Natural killer cell (primary cell): Measurements from ENCODE around the gene CD79B. TPM values are rescaled to one million over a fixed set of nuclear protein-coding genes. Genes with fewer than 3 reads are reported as not detected.
"Not testable (repeated sequence)": the region's sequence is repeated elsewhere in the genome, so short reads cannot be mapped to it uniquely, and the experiment has no call there.

ENCODE experiments used
- ATAC-seq, 3 donors: fragments of 150-1000 bp in 2 of 3; fragments of 200-7000 bp in 1 of 3; cut with Tn5 transposase; 1 replicate in 1 of 3; 2 replicates in 2 of 3; pipeline ENCODE4 v1.10.0; 2021; ENCODE audit warnings: mild to moderate bottlenecking in 2 of 3, moderate library complexity in 2 of 3
- DNase-seq, 2 donors: peaks; one replicate each; pipeline versions ENCODE4 v3.0.0 to v3.0.0-alpha.2; 2013 to 2021; ENCODE audit warnings: mixed read lengths in 1 of 2
- H3K27ac ChIP-seq: one replicate; pipeline ENCODE4 v1.5.1; 2013; ENCODE audit warnings: mild to moderate bottlenecking, low read length
- H3K27me3 ChIP-seq: one replicate; pipeline ENCODE4 v1.6.1; 2013; ENCODE audit warnings: low read length; ENCODE audit not compliant: control insufficient read depth, insufficient read depth
- H3K36me3 ChIP-seq: one replicate; pipeline ENCODE4 v1.6.1; 2013; ENCODE audit warnings: low read length; ENCODE audit not compliant: control insufficient read depth, insufficient read depth
- H3K4me1 ChIP-seq: one replicate; pipeline ENCODE4 v1.6.1; 2013; ENCODE audit warnings: low read length; ENCODE audit not compliant: control insufficient read depth, insufficient read depth
- H3K4me3 ChIP-seq: one replicate; pipeline ENCODE4 v1.5.1; 2013; ENCODE audit warnings: low read length
- H3K9me3 ChIP-seq: one replicate; pipeline ENCODE4 v1.6.1; 2013; ENCODE audit warnings: low read length; ENCODE audit not compliant: control insufficient read depth, insufficient read depth
- H3K27ac Mint-ChIP-seq, 2 donors: one replicate each; pipeline ENCODE4 v1.8.0; 2022; ENCODE audit warnings: mild to moderate bottlenecking in 2 of 2, mixed read lengths in 2 of 2, moderate library complexity in 1 of 2
- H3K27me3 Mint-ChIP-seq, 2 donors: one replicate each; pipeline ENCODE4 v1.8.0; 2022; ENCODE audit warnings: low read depth in 2 of 2, mixed read lengths in 2 of 2
- H3K36me3 Mint-ChIP-seq: one replicate; pipeline ENCODE4 v1.8.0; 2022; ENCODE audit warnings: mixed read lengths
- H3K4me1 Mint-ChIP-seq, 2 donors: one replicate each; pipeline ENCODE4 v1.8.0; 2022; ENCODE audit warnings: mixed read lengths in 2 of 2
- H3K4me3 Mint-ChIP-seq: one replicate; pipeline ENCODE4 v1.8.0; 2022; ENCODE audit warnings: mild to moderate bottlenecking, moderate library complexity, mixed read lengths
- H3K9me3 Mint-ChIP-seq, 2 donors: one replicate each; pipeline ENCODE4 v1.8.0; 2022; ENCODE audit warnings: mixed read lengths in 2 of 2
- WGBS: methylation state at CpG from one replicate; pipeline ENCODE4 v1.1.7; 2013; ENCODE audit warnings: missing lambda C conversion rate; ENCODE audit not compliant: insufficient coverage; 5-methylcytosine and 5-hydroxymethylcytosine counted together
- intact Hi-C: fragments of 100-400 bp; cut with micrococcal nuclease; formaldehyde crosslinking; loops from one replicate; pipeline ENCODE4 v1.14.2; 2022
- total RNA-seq, 4 donors: library from RNA; stranded (reverse); fragments of 120-200 nt in 1 of 4; gene quantifications; one replicate each; pipeline versions ENCODE4 v1.2.3 to v1.2.4, GENCODE V29; 2013 to 2022
- TF ChIP-seq, protein P1 (sequence below): fragments of 200-600 bp; IDR thresholded peaks from one replicate; pipeline ENCODE4 v1.8.0; 2022; ENCODE audit warnings: antibody characterized with exemption

Gene CD79B
- total RNA-seq, 3 donors from 2014 or later (not counting 1 experiment from before 2014, with no cell fraction given): 26.9 to 28.9 (median 27.2) TPM

DNA sequence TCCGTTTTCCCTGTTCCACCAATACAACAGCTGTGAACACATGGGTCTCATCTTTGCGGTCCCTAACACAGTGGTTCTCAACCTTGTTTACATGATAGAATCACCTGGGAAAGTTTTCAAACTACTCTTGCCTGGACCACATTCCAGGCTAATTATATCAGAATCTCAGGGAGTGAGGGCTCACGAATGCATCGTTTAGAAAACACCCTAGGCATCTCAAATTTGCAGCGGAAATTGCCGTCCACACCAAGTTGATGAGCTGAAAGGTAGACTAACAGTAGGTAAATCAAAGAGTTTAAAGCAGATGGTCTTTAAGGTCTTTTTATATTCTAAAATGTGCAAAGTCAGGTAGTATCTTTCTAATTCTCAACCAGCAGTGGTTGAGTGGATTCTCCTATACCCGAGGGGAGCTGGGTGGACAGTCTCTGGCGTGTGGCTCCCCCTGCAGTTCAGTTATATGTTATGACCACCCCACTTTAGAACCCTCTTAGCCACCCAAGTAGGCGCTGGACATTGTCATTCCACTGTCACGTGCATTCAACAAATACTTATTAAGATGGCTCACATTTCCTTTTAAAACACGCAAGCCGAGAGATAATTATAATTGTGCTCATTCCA is 24.9 kb downstream of the CD79B start:
- H3K9me3 Mint-ChIP-seq, H3K27me3 Mint-ChIP-seq, H3K27ac Mint-ChIP-seq, H3K4me3 Mint-ChIP-seq, intact Hi-C loops, H3K4me1 Mint-ChIP-seq, H3K4me1 ChIP-seq, H3K4me3 ChIP-seq, H3K27me3 ChIP-seq, H3K9me3 ChIP-seq, H3K36me3 Mint-ChIP-seq, H3K27ac ChIP-seq, H3K36me3 ChIP-seq: not testable (repeated sequence)
- 95% methylated on average over 6 of the region's 12 CpGs for WGBS
- ATAC-seq (peak in 2 of 3 donors; percentile 47 to 55), DNase-seq (peak in 1 of 2 donors; percentile 33)

DNA sequence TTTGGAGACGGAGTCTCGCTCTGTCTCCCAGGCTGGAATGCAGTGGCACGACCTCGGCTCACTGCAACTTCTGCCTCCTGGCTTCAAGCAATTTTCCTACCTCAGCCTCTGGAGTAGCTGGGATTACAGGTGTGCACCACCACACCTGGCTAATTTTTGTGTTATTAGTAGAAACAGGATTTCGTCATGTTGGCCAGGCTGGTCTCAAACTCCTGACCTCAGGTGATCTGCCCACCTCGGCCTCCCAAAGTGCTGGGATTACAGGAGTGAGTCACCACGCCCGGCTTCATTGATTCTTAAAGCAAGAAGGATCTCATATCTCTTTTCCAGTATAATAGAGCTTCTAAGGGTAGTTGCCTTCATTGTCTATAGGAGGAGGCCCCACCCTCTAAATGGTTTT is 27.3 kb downstream of the CD79B start:
- DNase-seq, H3K36me3 ChIP-seq, H3K27me3 Mint-ChIP-seq, H3K9me3 Mint-ChIP-seq, H3K4me3 Mint-ChIP-seq, H3K27ac ChIP-seq, H3K27me3 ChIP-seq, H3K4me1 ChIP-seq, H3K4me3 ChIP-seq, H3K4me1 Mint-ChIP-seq, H3K36me3 Mint-ChIP-seq, H3K27ac Mint-ChIP-seq, ATAC-seq, intact Hi-C loops, H3K9me3 ChIP-seq: not testable (repeated sequence)
- WGBS: 94% methylated on average over 7 of the region's 8 CpGs

DNA sequence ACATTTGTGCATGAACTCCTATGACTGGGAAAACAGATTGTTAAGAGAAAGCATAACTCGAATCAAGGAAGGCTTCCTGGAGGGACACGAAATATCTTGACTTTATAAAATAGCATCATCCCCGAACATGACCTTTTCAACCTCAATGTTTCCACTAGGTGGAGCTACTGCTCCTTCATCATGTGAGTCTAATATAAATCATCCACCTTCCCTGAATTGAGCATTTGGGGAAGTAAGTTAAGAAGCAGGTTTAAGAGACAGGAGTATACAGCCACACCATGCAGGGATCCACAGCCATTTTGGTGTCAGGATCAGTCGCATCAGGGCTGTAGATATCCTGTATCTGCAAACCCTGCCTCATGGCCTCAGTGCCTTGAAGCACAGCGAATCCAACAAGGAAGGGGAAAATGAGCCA is 28.3 kb downstream of the CD79B start:
- H3K27me3 ChIP-seq, H3K9me3 ChIP-seq, H3K27ac ChIP-seq, intact Hi-C loops, H3K9me3 Mint-ChIP-seq, H3K4me1 ChIP-seq, H3K27me3 Mint-ChIP-seq, H3K4me3 ChIP-seq, H3K4me1 Mint-ChIP-seq, H3K36me3 ChIP-seq, H3K27ac Mint-ChIP-seq, H3K36me3 Mint-ChIP-seq, H3K4me3 Mint-ChIP-seq: not testable (repeated sequence)
- DNase-seq: peak in 1 of 2 donors; percentile 56
- peak; percentile 62 to 80 (median 73) for ATAC-seq
- WGBS: 25% methylated on average over 5 of the region's 5 CpGs
- TF ChIP-seq, protein P1, sequence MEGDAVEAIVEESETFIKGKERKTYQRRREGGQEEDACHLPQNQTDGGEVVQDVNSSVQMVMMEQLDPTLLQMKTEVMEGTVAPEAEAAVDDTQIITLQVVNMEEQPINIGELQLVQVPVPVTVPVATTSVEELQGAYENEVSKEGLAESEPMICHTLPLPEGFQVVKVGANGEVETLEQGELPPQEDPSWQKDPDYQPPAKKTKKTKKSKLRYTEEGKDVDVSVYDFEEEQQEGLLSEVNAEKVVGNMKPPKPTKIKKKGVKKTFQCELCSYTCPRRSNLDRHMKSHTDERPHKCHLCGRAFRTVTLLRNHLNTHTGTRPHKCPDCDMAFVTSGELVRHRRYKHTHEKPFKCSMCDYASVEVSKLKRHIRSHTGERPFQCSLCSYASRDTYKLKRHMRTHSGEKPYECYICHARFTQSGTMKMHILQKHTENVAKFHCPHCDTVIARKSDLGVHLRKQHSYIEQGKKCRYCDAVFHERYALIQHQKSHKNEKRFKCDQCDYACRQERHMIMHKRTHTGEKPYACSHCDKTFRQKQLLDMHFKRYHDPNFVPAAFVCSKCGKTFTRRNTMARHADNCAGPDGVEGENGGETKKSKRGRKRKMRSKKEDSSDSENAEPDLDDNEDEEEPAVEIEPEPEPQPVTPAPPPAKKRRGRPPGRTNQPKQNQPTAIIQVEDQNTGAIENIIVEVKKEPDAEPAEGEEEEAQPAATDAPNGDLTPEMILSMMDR: peak; percentile 57

DNA sequence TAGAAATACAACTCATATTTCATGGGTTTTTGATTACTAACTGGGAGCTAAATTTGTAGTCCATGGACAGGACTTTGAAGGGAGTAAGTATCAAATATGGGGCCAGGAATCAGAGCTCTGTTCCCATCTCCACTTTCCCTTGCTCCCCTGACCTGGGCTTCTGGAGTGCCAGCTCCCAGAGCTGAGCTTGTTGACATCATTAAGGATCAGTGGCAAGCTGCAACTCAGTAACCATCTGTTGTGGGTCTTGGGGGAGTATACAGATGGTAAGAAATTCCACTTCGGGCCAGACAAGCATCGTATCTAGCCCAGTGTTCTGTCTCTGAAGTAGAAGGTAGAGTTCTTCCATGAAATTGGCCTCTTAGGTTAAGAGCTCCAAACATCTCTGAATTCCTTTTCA is 30.2 kb downstream of the CD79B start:
- H3K9me3 ChIP-seq, ATAC-seq, H3K4me1 ChIP-seq, DNase-seq, H3K36me3 Mint-ChIP-seq, H3K27me3 ChIP-seq, H3K4me1 Mint-ChIP-seq, H3K9me3 Mint-ChIP-seq, H3K27ac ChIP-seq, H3K27ac Mint-ChIP-seq, H3K4me3 Mint-ChIP-seq, intact Hi-C loops, H3K27me3 Mint-ChIP-seq, H3K36me3 ChIP-seq, H3K4me3 ChIP-seq: not testable (repeated sequence)
- WGBS: 89% methylated on average over 2 of the region's 2 CpGs

DNA sequence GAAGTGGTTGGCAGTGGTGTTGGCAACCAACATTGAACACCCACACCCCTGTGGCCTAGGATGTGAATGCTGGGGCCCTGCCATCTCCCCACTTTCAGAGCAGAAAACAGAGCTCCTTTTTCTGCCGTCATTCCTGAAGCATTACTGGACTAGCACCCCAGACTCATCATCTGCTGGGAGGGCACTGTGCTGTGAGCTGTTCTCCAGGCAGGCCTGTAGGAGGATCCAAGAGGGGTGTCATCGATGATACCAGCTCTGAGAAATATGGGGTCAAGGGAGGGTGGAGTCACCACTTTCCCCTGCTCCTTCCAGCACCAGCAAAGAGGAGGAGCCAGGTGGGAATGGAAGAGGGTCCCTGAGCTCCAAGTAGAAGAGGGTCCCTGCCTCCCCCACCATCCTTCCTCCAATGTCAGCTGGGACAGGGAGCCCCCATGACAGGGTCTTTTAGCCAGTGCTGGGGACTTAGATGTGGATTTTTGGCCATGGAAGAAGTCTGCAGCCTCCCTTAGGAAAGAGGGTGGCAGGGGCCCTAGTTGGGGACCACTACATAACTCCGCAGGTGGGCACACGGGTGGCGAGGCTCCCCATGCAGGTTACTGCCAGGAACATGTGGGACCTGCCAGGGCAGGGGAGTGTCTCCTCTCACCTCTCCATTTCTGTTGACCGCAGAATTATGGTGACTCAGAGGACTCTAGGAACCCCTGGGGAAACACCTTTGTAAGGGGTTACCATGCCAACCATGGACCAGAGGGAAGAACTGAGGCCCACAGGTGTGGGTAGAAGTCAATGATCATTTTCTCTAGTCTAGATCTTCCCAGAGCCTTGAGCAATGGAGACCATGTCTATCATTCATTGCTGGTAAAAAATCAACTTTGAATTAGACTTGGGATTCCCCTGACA is 33.0 kb downstream of the CD79B start:
- H3K36me3 Mint-ChIP-seq, intact Hi-C loops, H3K4me3 ChIP-seq, H3K4me1 ChIP-seq, H3K9me3 Mint-ChIP-seq, H3K27me3 ChIP-seq, H3K27me3 Mint-ChIP-seq, H3K9me3 ChIP-seq, H3K36me3 ChIP-seq, H3K4me1 Mint-ChIP-seq, H3K27ac ChIP-seq, ATAC-seq, H3K27ac Mint-ChIP-seq, H3K4me3 Mint-ChIP-seq: not testable (repeated sequence)
- WGBS: 70% methylated on average over 6 of the region's 6 CpGs
- peak in 1 of 2 donors; percentile 56 for DNase-seq

DNA sequence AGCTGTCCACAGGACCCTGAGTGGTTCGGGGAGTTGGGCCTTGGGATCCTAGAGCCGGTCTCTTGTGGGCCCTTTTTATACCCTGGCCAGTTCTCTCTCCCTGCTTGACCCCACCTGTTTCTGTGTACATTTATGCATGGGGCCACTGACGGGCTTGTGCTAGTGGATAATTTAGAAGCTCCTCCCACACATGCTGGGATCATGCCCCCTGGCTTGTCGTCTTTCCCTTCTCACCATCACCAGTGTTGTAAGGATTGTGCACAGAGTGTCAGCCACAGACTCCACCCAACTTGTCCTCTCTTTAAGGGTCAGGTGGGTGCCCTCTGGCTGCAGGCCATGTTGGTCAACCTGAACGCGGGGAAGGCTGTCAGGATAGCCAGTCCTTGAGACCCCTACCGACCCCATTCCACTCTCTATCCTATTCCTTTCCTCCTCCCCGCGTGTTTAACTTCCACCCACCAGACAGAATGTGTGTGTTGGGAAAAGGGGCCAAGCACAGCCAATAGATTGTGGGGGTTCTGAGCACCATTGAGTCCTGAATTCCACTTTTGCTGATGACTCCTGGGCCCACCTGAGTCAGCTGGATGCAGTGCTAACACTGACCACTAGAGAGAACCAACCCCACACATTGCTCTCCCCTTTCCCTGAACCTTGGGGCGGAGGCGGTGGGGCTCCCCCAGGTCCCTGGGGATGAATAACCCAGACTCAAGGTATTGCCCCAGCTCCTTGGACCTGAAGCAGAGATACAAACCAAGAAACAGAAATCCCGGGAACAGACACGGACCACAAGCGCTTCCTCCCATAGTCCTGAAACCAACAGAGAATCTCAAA is 35.4 kb downstream of the CD79B start, which contains the start of gene CSH1:
TSS of gene CSH1 (minus strand) at position 51 of the 831 bp plus-strand sequence. CDS start 63 bp downstream, outside the sequence.
- H3K27ac Mint-ChIP-seq, ATAC-seq, H3K36me3 Mint-ChIP-seq, H3K27me3 Mint-ChIP-seq, H3K27me3 ChIP-seq, DNase-seq, H3K4me3 Mint-ChIP-seq, H3K9me3 Mint-ChIP-seq, intact Hi-C loops, H3K9me3 ChIP-seq, H3K4me3 ChIP-seq, H3K4me1 ChIP-seq, H3K36me3 ChIP-seq, H3K4me1 Mint-ChIP-seq, H3K27ac ChIP-seq: not testable (repeated sequence)
- 97% methylated on average over 4 of the region's 14 CpGs for WGBS
